RPMI8226 (cell line): ENCODE data around the gene APOBEC3F.
"Not testable (repeated sequence)": the region's sequence is repeated elsewhere in the genome, so short reads cannot be mapped to it uniquely, and the experiment has no call there.

Experiments used
- DNase-seq: peaks from one replicate; pipeline ENCODE4 v3.0.0-alpha.2; 2015

Gene APOBEC3F

DNA sequence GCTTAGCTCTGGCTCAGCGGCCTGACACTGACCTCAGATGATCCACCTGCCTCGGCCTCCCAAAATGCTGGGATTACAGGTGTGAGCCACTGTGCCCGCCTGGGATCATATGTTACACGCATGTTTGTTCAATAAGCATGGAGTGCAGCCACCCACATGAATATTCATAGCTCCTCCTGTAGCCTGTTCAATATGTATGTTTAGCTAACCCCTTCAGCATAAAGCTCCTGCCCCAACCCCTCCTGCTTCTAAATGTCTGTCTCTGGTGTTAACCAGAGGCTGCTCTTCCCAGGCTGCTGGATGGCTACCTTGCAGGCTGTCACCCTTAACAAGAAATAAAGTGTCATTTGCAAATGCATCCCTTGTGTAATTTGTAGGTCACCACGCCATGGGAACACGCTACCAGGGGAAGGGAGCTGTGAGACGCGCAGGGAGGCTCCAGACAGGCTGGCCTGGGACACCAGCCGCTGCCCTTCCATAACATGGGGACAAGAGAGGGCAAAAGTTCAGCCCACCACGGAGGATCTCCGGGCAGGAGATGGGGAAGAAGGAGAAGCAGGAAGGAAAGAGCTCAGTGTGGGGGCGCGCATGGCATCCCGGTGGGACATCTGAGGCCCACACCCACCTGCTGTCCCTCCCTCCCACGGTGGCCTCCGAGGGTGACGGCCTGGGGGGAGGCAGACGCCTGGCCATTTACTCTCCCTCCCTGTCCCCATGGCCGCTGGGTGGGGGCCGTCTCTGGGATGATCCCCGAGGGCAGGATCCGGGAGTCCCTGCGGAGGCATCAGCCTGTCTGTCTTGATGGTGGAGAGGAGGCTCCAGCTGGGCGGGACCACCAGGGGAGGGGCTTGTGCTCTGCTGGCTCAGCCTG is 35.7 kb downstream of the APOBEC3F start:
- peak; percentile 30 for DNase-seq

DNA sequence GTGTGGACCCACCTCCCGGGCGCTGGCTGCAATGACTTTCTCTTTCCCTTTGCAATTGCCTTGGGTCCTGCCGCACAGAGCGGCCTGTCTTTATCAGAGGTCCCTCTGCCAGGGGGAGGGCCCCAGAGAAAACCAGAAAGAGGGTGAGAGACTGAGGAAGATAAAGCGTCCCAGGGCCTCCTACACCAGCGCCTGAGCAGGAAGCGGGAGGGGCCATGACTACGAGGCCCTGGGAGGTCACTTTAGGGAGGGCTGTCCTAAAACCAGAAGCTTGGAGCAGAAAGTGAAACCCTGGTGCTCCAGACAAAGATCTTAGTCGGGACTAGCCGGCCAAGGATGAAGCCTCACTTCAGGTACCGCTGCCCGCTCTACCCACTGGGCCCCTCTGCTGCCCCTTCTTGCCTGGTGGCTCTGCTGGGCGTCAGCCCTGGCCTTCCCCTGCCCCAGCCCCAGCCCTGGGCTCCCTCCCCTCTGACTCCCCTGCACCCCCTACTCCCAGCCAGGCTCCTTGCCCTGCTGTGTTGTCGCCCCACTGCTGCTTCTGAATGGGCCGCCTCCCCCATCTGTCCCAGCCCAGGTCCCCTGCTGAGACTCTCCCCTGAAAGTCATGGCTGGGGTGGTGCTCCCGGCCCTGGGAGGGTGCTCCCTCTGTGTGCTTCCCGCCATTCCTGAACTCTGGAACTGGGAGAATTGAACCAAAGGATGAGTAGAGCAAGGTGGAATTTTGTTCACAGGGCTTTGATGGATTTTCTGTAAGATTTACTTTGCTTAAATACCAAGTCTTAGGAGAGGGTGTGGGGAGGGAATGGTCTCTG is 36.6 kb downstream of the APOBEC3F start, which contains the start of gene APOBEC3G:
APOBEC3G (plus strand) TSS at position 250 of the 815 bp plus-strand sequence; CDS start at position 337, 87 bp downstream.
- DNase-seq: peak; percentile 81

DNA sequence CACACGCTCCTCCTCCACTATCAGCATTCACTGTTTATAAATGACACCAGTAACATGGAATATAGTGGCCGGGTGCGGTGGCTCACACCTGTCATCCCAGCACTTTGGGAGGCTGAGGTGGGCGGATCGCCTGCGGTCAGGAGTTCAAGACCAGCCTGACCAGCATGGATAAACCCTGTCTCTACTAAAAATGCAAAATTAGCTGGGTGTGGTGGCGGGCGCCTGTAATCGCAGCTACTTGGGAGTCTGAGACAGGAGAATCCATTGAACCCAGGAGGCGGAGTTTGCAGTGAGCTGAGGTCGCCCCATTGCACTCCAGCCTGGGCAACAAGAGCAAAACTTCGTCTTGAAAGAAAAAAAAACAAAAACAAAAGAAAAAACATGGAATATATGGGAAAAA is 37.2 kb downstream of the APOBEC3F start:
- DNase-seq: not testable (repeated sequence)

DNA sequence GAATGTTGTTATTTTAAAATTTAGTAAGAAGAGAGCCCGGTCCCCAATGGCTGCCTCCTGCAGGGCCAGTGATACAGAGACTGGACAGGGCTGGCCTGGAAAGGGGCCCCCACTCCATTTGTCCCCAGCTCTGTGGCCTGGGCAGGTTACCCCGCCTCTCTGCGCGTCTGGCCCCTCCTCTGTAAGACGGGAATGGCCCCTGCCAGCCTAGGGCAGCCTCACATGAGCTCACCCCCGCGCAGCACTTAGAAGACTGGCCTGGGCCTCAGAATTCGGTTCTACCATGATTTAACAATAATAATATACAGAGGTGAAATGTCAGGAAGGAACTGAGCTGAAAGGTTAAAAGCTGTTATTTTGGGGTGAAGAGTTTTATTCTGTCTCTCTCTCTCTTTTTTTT is 37.7 kb downstream of the APOBEC3F start:
- no peak for DNase-seq

DNA sequence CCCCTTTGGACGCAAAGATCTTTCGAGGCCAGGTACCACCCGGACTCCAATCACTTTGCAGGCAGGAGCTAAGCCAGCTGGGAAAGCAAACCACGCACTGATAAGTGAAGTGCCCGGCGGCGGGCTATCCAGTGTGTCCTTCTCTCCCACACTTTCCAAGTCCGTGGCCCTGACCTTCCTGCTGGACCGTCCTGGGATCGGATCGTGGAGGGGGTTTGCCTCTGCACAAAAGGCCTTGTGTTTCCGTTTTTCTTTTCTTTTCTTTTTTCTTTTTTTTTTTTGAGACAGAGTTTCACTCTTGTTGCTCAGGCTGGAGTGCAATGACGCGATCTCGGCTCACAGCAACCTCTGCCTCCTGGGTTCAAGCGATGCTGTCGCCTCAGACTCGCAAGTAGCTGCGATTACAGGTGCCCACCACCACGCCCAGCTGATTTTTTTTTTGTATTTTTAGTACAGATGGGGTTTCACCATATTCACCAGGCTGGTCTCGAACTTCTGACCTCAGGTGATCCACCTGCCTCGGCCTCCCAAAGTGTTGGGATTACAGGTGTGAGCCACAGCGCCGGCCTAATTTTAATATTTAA is 38.5 kb downstream of the APOBEC3F start:
- not testable (repeated sequence) for DNase-seq

DNA sequence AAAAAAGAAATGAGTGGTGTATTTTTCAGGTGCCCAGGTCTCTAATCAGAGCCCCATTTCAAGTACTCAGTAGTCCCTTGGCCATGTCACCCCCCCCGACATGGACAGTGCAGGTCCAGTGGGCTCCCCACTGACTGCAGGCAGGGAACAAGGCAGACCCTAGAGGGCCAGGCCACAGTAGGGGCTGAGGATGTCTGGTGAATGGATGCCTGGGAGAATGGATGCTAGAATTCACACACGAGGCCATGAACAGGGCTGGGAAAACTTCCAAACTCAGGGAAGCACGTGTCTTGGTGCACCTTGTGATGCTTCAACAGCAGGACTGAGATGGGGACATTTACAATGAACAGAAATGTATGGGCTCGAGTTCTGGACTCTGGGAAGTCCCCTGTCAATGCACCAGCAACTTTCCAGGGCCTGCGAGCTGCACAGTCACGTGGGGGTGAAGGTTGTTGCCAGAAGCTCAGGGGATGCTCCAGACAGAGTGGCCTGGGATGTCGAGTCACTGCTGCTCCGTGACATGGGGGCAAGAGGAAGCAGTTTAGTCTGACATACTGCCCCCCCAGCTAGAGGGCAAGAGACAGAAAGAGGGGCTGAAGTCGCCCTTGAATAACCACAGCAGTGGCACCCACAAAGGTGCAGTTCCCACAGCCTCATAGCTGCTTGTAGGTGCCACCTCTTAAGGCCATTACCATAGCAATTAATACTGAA is 39.5 kb downstream of the APOBEC3F start:
- no peak for DNase-seq

DNA sequence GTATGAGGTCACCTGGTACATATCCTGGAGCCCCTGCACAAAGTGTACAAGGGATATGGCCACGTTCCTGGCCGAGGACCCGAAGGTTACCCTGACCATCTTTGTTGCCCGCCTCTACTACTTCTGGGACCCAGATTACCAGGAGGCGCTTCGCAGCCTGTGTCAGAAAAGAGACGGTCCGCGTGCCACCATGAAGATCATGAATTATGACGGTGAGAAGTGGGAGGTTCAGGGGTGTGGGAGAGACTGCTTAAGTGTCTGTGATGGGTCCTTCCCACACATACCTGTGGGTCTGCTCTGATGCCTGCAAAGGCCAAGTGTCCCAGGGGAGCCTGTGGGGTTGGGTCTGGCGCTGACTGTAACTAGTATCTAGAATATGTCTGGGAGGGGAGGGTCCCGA is 40.4 kb downstream of the APOBEC3F start:
- DNase-seq: no peak

DNA sequence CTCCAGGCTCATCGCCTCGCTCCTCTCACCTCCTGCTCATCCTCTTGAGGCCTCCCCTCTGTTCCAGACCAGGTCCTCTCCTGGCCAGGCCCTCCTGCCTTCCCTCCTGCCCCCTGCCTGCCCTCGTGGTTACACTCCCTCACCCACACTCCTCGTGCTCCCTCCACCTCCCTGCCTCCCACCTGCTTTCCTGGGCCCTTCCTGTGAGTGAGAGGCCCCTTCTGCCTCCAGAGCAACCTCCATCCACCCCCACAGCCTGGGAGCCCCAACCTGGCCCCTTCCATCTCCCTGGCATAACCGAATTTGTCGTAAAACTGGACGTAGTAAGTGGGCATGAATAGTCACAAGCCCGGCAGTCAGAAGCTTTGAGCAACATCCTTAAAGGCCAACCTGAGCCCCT is 40.9 kb downstream of the APOBEC3F start:
- DNase-seq: no peak

DNA sequence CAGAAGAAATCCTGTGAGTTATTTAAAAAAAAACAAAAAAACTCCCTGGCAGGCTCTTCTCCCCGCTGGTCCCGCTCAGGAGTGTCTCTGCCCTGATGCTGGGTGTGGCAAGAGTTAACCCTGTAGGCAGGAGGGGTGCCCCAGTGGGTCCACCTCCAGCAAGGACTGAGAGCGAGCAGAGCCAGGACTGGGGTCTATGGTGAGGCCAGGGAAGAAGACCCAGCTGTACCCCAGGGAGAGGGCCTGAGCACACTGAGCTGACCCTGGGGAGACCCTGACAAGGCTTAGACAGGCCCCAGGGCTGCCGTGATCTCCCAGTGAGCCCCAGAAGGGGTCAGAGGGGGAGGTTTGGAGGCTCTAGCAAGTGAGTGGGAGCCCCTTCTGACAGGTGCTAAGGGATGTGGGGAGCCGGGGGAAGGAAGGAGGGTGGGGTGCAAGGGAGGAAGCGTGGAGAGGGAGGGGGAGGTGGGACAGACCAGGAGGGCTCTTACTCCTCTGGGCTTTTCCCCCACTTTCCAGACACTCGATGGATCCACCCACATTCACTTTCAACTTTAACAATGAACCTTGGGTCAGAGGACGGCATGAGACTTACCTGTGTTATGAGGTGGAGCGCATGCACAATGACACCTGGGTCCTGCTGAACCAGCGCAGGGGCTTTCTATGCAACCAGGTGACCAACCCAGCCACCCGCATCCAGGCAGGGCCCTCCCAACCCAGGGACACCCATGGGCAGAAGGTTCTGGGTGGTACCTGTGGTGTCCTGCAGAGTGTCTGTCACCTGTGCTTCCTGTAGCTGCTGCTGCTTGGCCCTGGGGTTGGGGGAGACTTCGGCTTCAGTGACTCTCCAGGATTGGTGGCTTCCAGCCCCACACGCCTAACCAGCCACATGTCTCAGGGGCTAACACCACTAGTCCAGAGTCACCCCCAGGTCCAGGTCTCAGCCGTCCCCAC is 42.8 kb downstream of the APOBEC3F start:
- no peak for DNase-seq

DNA sequence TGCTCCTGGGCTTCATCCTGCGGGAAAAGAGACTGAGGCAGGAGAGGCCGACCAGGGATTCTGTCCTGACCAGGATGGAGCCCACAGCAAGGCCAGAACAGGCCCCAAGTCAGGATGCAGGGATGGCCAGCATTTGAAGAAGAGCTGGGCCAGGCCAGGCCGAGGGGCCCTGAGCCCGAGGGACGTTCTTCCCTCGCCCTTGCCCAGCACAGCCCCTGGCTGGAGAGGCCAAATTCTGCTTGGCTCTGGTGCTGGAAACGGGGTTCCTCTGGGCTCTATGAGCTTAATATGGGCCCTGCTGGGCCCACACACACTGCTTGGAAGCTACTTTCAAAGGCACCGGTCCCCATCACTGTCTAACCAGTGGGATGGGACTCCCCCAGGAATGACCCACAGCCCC is 44.0 kb downstream of the APOBEC3F start:
- no peak for DNase-seq

DNA sequence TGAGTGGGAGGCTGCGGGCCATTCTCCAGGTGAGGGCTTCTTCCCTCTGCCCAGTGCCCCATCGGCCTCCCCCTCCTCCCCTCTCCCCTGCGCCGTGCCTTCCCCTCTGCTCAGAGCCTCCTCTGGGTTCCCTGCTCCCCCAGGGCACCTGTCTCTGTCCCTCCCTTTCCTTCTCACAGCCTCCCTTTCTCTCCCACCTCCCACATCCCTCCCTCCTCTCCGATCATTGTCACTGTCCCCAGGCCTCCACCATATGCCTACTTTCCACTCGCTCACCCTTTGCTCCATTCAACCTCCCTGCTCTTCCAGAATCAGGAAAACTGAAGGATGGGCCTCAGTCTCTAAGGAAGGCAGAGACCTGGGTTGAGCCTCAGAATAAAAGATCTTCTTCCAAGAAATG is 46.4 kb downstream of the APOBEC3F start:
- no peak for DNase-seq

DNA sequence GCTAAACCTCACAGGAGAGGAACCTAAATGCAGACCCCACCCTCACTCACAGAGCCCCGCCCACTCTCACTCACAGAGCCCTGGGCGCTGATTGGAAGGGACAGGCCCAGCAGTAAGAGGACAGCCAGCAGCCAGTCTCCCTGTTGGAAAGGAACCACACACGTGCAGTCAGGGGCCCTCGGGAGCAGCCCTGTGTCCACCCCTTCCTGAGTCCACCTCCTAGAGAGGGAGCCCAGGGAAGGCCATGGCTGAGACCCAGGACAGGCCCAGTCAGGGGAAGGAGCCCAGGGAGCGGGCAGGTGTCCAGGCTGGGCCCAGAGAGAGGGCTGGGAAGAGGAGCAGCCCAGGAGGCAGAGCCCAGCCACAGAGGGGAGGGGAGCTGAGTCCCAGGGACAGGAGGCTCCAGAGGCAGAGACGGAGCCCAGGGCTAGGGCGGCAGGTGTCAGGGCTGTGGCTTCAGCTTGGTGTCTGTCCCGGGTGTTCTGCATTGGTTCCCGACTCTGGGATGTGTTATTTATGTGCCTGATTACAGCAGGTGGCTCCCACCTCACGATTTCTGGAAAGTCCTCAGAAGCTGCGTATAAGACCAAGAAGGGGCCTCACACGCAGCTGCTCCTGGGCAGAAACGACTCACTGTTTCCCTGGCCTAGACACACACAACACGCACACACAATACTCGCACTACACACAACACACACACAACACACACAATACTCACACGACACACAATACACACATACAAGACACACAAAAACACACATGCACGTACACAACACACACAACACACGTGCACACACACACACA is 47.4 kb downstream of the APOBEC3F start:
- no peak for DNase-seq

DNA sequence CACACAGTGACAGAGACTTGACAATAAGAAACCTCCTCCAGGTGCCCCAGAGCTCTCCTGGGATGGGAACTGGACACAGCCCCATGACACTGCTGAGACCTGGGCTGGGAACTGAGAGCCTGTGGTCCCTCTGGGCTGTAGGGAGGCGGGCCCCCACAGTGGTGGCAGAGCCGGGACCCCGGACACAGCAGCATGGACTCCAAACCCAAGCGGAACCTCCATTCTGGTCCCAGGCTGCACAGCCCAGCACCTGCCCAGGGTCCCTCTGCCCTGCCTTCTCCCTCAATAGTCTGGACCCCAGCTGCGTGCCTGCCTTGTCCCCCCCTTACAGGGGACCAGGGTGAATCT is 48.0 kb downstream of the APOBEC3F start:
- DNase-seq: no peak

DNA sequence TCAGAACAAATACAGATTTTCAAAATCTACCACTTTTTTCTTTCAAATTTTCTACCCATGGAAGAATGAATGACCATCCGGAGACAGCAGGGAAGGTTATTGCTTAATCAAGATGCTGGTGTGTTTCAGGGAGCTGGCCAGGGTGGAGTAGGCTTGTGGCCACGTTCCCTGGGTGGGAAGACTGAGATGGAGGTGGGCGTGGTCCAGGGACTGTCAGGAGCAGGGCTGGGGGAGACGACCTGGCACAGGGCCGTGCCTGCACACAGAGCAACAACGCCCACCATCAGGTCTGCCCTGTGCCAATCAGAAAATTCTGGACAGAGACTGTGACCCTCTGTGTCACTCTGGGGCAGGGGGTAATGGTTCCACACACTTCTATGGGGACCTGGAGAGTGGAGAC is 49.3 kb downstream of the APOBEC3F start:
- DNase-seq: no peak

DNA sequence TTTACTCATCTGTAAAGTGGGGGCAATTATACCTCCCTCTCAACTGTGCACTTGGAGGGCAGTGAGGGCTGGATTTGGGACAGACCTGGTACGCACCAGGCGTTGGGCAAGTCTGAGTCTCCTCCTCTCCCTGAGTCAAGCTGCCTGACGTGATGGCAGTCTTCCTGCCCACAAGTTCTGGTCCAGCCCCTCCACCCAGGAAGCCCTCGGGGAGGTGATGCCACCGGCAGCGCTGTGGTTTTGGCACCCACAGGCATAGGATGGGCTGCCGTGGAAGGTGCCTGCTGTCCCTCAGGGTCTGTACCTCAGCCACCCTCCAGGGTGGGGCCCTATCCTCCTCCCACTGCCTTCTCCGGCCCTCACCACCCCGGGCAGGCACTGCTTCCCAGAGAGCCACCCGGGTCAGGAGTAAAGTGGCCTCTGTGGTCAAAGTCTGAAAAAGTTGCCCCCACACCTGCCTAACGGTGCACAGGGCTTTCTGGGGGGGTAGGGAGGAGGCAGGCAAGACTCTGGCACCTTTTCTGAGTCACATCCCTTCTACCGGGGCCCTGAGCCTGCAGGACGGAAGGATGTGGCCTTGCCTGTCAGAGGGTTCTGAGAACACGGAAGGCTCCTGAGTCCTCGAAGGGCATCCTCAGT is 49.9 kb downstream of the APOBEC3F start:
- DNase-seq: no peak

DNA sequence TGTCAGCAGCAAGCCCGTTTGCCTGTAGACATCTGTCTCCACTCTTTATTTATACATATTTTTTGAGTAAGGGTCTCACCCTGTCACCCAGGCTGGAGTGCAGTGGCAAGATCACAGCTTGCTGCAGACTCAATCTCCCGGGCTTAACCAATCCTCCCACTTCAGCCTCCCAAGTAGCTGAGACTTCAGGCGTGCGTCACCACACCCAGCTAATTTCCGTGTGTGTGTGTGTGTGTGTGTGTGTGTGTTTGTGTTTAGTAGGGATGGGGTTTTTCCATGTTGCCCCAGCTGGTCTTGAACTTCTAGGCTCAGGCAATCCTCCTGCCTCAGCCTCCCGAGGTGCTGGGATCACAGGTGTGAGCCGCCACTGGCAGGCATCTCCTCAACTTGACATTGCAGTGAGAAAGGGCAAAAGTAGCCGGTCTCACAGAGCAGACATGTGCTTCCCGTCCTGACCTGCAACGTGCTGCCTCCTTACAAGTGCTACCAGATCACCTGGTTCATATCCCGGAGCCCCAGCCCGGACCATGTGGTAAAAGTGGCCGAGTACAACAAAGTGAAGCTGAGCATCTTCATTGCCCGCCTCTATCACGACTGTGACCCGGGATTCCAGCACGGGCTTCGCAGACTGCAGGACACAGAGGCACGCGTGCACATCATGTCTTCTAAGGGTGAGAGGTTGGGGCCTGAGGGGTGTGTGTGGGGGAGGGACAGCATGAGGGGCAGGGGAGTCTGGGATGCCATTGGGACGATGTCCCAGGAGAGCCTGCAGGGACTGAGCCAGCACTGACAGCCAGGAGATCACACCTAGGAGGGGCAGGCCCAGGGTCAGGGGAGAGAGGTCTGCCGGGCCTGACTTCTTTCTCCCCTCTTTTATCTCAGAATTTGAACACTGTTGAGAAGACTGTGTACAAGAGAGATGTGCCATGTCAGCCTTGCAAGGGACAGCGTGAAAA is 50.7 kb downstream of the APOBEC3F start:
- DNase-seq: no peak

DNA sequence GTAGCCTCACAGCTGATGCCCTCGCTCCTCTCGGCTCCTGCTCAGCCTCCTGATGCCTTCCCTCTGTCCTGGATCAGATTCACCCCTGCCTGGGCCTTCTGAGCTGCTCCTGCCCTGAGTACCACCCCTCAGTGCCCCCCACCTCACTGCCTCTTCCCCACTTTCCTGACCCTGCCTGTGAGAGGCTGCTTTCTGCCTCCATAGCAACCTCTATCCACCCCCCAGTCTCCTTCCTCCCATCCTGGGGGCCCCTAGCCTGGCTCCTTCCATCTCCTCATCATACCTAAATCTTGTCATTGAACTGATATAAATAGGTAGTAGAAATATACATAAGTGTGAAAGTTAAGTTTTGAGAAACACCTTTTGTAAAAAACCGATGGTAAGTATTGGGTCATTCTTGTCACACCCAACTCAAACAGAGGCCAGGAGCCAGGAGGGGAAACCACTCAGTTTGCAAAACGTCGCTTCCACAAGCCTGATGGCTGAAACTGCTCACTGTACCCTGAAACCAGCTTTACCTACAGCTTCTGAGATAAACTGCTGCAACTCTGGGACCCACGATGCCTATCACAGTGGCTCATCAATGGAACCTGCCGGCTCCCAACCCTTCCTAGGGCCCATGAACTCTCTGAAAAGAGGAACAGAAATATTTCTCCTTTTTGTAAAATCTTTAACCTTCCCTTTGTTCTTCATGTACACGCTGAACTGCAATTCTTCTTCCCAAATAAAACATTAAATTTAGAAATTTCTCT is 51.6 kb downstream of the APOBEC3F start:
- DNase-seq: peak; percentile 76

DNA sequence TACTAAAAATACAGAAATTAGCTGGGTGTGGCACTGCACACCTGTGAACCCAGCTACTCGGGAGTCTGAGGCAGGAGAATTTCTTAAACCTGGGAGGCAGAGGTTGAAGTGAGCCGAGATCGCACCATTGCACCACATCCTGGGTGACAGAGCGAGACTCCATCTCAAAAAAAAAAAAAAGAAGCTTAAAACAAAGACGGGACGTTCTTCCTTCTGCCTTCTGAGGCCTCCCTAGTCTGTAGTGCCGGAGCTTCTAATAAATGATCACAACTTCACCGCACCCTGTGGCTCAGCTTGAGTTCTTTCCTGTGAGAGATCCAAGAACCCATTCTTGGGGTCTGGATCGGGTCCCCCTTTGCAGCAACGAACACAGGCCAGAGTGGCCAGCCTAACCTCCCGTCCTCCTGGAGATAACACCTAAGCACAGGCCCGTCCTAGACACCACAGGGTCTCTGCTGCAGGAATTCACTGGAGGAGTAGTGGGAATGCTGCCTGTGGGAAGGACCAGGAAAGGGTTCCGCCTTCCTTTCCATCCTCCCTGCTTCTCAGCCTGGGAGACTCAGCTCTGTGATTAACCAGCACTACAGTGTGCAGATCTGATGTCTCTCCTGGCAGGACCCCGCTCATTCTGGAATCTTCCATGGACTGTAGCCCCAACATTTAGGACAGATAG is 54.2 kb downstream of the APOBEC3F start:
- no peak for DNase-seq
